OCI-LY7 (cell line): ENCODE results near the gene TMEM132A. TPM values are rescaled to one million over a fixed set of nuclear protein-coding genes. Genes with fewer than 3 reads are reported as not detected.

Experiments used
- BruUV-seq: library from RNA; stranded (reverse); fragments of 400-500 nt; replicated peaks from 2 replicates; lab custom pipeline; 2021; lab: Mats Ljungman, UMichigan
- CTCF ChIA-PET: fragments of 300-600 bp; sonication (Branson Sonifier 250); formaldehyde crosslinking; loops from one replicate; lab custom pipeline; 2022; ENCODE audit warnings: antibody characterized with exemption; ENCODE audit not compliant: unreplicated experiment; lab: Charles Lee
- POLR2A ChIA-PET: fragments of 300-600 bp; sonication (Branson Sonifier 250); formaldehyde crosslinking; loops from one replicate; lab custom pipeline; 2022; ENCODE audit warnings: antibody characterized with exemption; lab: Charles Lee
- DNase-seq: peaks from one replicate; pipeline ENCODE4 v3.0.0-alpha.2; 2015; ENCODE audit warnings: low spot score
- H2AFZ ChIP-seq: fragments of 200-600 bp; sonication (generic), shearing (Covaris generic); 2 replicates; pipeline ENCODE4 v1.6.1; 2014; ENCODE audit warnings: mild to moderate bottlenecking, antibody characterized with exemption, low read length, moderate library complexity
- H3K27ac ChIP-seq: fragments of 200-600 bp; sonication (generic); 2 replicates; pipeline ENCODE4 v1.5.1; 2014; ENCODE audit warnings: mixed run types, low read depth, mild to moderate bottlenecking, moderate library complexity, low read length, inconsistent platforms; ENCODE audit not compliant: poor library complexity, severe bottlenecking
- H3K36me3 ChIP-seq: fragments of 200-600 bp; sonication (generic); 2 replicates; pipeline ENCODE4 v1.6.1; 2014; ENCODE audit warnings: mild to moderate bottlenecking, antibody characterized with exemption, low read length, moderate library complexity, mixed read lengths; ENCODE audit not compliant: insufficient read depth
- H3K4me1 ChIP-seq: fragments of 200-600 bp; sonication (generic); 2 replicates; pipeline ENCODE4 v1.5.1; 2014; ENCODE audit warnings: mild to moderate bottlenecking, low read length; ENCODE audit not compliant: insufficient read depth, poor library complexity, severe bottlenecking
- H3K4me2 ChIP-seq: fragments of 200-600 bp; sonication (generic); 2 replicates; pipeline ENCODE4 v1.6.1; 2014; ENCODE audit warnings: mild to moderate bottlenecking, low read length
- H3K4me3 ChIP-seq: fragments of 200-600 bp; sonication (generic); 2 replicates; pipeline ENCODE4 v1.5.1; 2014; ENCODE audit warnings: mild to moderate bottlenecking, low read depth, low read length; ENCODE audit not compliant: poor library complexity, severe bottlenecking
- H3K79me2 ChIP-seq: fragments of 200-600 bp; sonication (generic); 2 replicates; pipeline ENCODE4 v1.6.1; 2016; ENCODE audit warnings: low read depth, mild to moderate bottlenecking, low read length, moderate library complexity, mixed read lengths; ENCODE audit not compliant: insufficient read depth
- H3K9me2 ChIP-seq: fragments of 200-600 bp; sonication (generic); 2 replicates; pipeline ENCODE4 v1.6.1; 2016; ENCODE audit warnings: mild to moderate bottlenecking, low read length, mixed read lengths; ENCODE audit not compliant: insufficient read depth
- H3K9me3 ChIP-seq: fragments of 200-600 bp; sonication (generic); 2 replicates; pipeline ENCODE4 v1.6.1; 2014; ENCODE audit warnings: mild to moderate bottlenecking, mixed run types, low read length, mixed read lengths
- H4K20me1 ChIP-seq: fragments of 200-600 bp; sonication (generic); 2 replicates; pipeline ENCODE4 v1.6.1; 2014; ENCODE audit warnings: mild to moderate bottlenecking, antibody characterized with exemption, low read length, moderate library complexity, mixed read lengths; ENCODE audit not compliant: insufficient read depth
- EZH2phosphoT487 ChIP-seq: fragments of 200-600 bp; sonication (generic); IDR thresholded peaks from 2 replicates; pipeline ENCODE4 v1.6.1; 2018; ENCODE audit warnings: low read depth, borderline replicate concordance, mild to moderate bottlenecking, mixed run types, antibody characterized with exemption, low read length, moderate library complexity, mixed read lengths
- intact Hi-C: fragments of 100-400 bp; cut with micrococcal nuclease; formaldehyde crosslinking; loops from one replicate; pipeline ENCODE4 v1.10.0; 2022; ENCODE audit not compliant: unreplicated experiment
- total RNA-seq, 2 experiments: library from RNA; depleted of rRNA in 1 of 2; stranded (reverse); fragments of >200 nt in 1 of 2; shearing (Covaris generic) in 1 of 2; gene quantifications; 2 replicates each; pipeline ENCODE4 v1.2.3, GENCODE V29; 2014 to 2022
- TF ChIP-seq, protein P1 (sequence below): fragments of 200-600 bp; sonication (generic); conservative IDR thresholded peaks from 2 replicates; pipeline ENCODE4 v1.5.1; 2014; ENCODE audit warnings: mild to moderate bottlenecking, antibody characterized with exemption, low read length, moderate library complexity, mixed read lengths

TMEM132A gene
- total RNA-seq, 2 experiments from 2014 or later, result 5.5 to 8.9 TPM

DNA sequence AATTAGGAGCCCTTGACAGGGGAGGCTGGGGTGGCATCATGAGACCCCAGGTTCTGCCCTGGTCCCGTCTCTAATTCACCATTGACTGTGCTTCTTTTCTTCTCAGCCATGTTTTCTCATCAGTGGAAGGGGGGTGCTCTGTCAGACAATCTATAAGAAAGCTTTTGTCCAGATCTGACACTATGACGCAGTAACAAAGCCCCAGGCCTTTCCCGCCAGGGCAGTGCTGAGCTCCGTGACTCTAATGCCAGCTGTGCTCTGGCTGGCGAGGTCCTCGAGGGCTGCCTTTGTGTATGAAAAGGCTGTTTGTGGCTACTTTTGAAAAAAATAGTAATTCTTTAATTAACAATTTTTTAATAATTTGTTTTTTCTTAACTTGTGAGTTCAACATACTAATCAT lies 50.5 kb downstream of the TMEM132A start:
- H3K4me1 ChIP-seq, result no peaks in the 10 kb centered on the region
- no peak for DNase-seq
- TF ChIP-seq, protein P1, sequence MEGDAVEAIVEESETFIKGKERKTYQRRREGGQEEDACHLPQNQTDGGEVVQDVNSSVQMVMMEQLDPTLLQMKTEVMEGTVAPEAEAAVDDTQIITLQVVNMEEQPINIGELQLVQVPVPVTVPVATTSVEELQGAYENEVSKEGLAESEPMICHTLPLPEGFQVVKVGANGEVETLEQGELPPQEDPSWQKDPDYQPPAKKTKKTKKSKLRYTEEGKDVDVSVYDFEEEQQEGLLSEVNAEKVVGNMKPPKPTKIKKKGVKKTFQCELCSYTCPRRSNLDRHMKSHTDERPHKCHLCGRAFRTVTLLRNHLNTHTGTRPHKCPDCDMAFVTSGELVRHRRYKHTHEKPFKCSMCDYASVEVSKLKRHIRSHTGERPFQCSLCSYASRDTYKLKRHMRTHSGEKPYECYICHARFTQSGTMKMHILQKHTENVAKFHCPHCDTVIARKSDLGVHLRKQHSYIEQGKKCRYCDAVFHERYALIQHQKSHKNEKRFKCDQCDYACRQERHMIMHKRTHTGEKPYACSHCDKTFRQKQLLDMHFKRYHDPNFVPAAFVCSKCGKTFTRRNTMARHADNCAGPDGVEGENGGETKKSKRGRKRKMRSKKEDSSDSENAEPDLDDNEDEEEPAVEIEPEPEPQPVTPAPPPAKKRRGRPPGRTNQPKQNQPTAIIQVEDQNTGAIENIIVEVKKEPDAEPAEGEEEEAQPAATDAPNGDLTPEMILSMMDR, result no peak
- TF ChIP-seq EZH2phosphoT487, result no peak
- H3K4me2 ChIP-seq, result no peak overlapping the region
- no peak overlapping the region for H2AFZ ChIP-seq
- no peaks in the 10 kb centered on the region for H3K36me3 ChIP-seq
- CTCF ChIA-PET, result no interaction called here
- no peak overlapping the region for H3K4me3 ChIP-seq
- no peaks in the 10 kb centered on the region for H4K20me1 ChIP-seq
- H3K79me2 ChIP-seq, result no peaks in the 10 kb centered on the region
- no peaks in the 10 kb centered on the region for H3K9me2 ChIP-seq
- intact Hi-C loops, result no loop called here
- BruUV-seq, result no TSS peak
- H3K9me3 ChIP-seq, result no peaks in the 10 kb centered on the region
- POLR2A ChIA-PET, result no interaction called here
- H3K27ac ChIP-seq, result no peak overlapping the region

DNA sequence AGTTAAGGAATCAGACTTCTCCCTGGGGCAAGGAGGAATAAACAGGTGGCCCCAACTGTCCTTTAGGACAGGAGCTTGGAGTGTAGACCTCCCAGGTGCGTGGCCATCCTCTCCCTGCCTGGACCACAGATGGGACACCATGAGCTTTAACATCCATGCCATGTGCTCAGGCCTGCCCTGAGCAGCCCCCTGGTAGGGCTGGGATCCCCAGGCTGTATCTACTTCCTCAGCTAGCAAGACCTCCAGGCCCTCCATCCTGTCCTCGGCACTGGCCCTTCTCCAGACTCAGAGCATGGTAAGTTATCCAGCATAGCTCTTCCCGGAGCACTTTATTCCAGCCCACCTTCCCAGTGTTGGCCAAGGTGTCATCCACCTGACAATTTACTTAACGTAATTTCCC lies 53.0 kb downstream of the TMEM132A start:
- no peaks in the 10 kb centered on the region for H3K9me2 ChIP-seq
- CTCF ChIA-PET, result no interaction called here
- H3K9me3 ChIP-seq, result no peaks in the 10 kb centered on the region
- H3K79me2 ChIP-seq, result no peaks in the 10 kb centered on the region
- H4K20me1 ChIP-seq, result no peaks in the 10 kb centered on the region
- H2AFZ ChIP-seq, result no peak overlapping the region
- no peak overlapping the region for H3K4me3 ChIP-seq
- TF ChIP-seq, protein P1, result no peak
- TF ChIP-seq EZH2phosphoT487, result no peak
- DNase-seq, result no peak
- H3K4me2 ChIP-seq, result no peak overlapping the region
- no peaks in the 10 kb centered on the region for H3K4me1 ChIP-seq
- no peak overlapping the region for H3K27ac ChIP-seq
- no TSS peak for BruUV-seq
- intact Hi-C loops, result no loop called here
- POLR2A ChIA-PET, result no interaction called here
- no peaks in the 10 kb centered on the region for H3K36me3 ChIP-seq

DNA sequence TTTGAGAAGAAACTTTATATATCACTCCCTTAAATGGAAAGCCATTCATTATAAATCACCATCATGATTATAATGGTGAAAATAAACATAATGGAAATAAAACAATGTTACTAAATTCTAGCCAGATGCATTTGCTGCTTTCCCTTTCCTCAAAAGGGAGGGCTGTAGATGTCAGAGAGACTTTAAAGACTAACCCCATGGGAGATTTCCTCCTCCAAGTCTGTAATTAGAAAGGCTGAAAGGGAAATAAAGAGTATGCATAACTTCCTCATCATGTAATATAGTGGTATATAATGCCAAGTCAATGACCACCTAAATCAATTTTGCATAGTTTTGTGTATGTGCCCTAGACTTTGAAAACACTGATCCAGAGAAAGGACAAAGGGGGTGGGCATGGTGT lies 53.6 kb downstream of the TMEM132A start:
- no peaks in the 10 kb centered on the region for H3K4me1 ChIP-seq
- H3K9me3 ChIP-seq, result no peaks in the 10 kb centered on the region
- no peak overlapping the region for H3K4me3 ChIP-seq
- ChIA-PET POLR2A (no interaction called here), CTCF (no interaction called here)
- H4K20me1 ChIP-seq, result no peaks in the 10 kb centered on the region
- no TSS peak for BruUV-seq
- DNase-seq, result no peak
- no peak for TF ChIP-seq EZH2phosphoT487
- TF ChIP-seq, protein P1, result no peak
- no peak overlapping the region for H2AFZ ChIP-seq
- H3K79me2 ChIP-seq, result no peaks in the 10 kb centered on the region
- H3K4me2 ChIP-seq, result no peak overlapping the region
- H3K9me2 ChIP-seq, result no peaks in the 10 kb centered on the region
- H3K27ac ChIP-seq, result no peak overlapping the region
- H3K36me3 ChIP-seq, result no peaks in the 10 kb centered on the region
- intact Hi-C loops, result no loop called here
